Ishikawa (cell line): Measurements from ENCODE around the gene CCDC150.

ENCODE experiments used
- CEBPB ChIP-seq: IDR thresholded peaks from 2 replicates; pipeline ENCODE4 v1.6.1; 2012
- CREB1 ChIP-seq: IDR thresholded peaks from 2 replicates; pipeline ENCODE4 v1.6.1; 2012; ENCODE audit warnings: low read depth
- EP300 ChIP-seq: IDR thresholded peaks from 2 replicates; pipeline ENCODE4 v1.6.1; 2012; ENCODE audit warnings: borderline replicate concordance
- FOXM1 ChIP-seq: IDR thresholded peaks from 2 replicates; pipeline ENCODE4 v1.6.1; 2012; ENCODE audit warnings: low read depth, borderline replicate concordance
- MAX ChIP-seq: IDR thresholded peaks from 2 replicates; pipeline ENCODE4 v1.6.1; 2012
- NFIC ChIP-seq: IDR thresholded peaks from 2 replicates; pipeline ENCODE4 v1.6.1; 2012
- RAD21 ChIP-seq: IDR thresholded peaks from 2 replicates; pipeline ENCODE4 v1.6.1; 2012; ENCODE audit warnings: low read depth
- REST ChIP-seq: IDR thresholded peaks from 2 replicates; pipeline ENCODE4 v1.6.1; 2012; ENCODE audit warnings: low read depth, mild to moderate bottlenecking
- TEAD4 ChIP-seq: IDR thresholded peaks from 2 replicates; pipeline ENCODE4 v1.6.1; 2012
- YY1 ChIP-seq: IDR thresholded peaks from 2 replicates; pipeline ENCODE4 v1.6.1; 2012; ENCODE audit warnings: low read depth
- ZBTB7A ChIP-seq: IDR thresholded peaks from 2 replicates; pipeline ENCODE4 v1.6.1; 2012; ENCODE audit warnings: low read depth

- no peak for TF ChIP-seq TEAD4
- TF ChIP-seq CEBPB, result no peak
- no peak for TF ChIP-seq REST
- TF ChIP-seq MAX, result no peak
- TF ChIP-seq CREB1, result no peak
- TF ChIP-seq EP300, result no peak
- no peak for TF ChIP-seq RAD21
- no peak for TF ChIP-seq ZBTB7A
- TF ChIP-seq YY1, result no peak
- no peak for TF ChIP-seq NFIC
- no peak for TF ChIP-seq FOXM1
Observed at GRCh38 chr2:196712867-196713266, 73.4 kb downstream of the CCDC150 start.
